ENCODE measurements around the gene UBE2Q2.

DNA sequence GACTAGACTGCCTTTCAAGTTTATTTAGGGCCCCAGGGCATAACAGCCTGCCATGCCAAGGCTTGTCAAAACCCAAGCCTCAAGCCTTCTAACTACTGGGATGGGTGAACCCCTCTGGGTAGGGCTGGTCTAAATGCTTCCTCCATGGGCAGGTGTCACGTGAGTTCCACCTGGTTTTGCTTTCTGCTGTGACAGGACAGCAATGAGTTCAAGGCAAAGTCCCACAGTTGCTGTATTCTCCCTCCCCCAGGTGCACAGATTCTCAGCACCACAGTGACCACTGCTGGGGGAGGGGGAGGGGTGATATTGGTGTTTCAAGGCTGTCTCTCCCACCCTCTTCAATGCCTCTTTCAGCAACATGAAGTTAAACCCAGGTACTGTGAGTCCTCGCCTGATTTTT, 46.9 kb upstream of the UBE2Q2 start:
- TF ChIP-seq CTCF (IDR thresholded peaks at IDR 0.05) (no peak), ZFX (IDR thresholded peaks at IDR 0.05; ENCODE audit: borderline replicate concordance) (no peak)

Measured in 22Rv1 (cell line).